B cell (primary cell): ENCODE measurements around the gene SEC24D. TPM values are rescaled to one million over a fixed set of nuclear protein-coding genes. Genes with fewer than 3 reads are reported as not detected.

ENCODE experiments used
- ATAC-seq: fragments of 200-7000 bp; cut with Tn5 transposase; one replicate; pipeline ENCODE4 v1.10.0; 2021; ENCODE audit warnings: low read depth, mild to moderate bottlenecking, moderate number of reproducible peaks, moderate library complexity
- CTCF ChIA-PET: fragments of 350-600 bp; sonication (Branson Sonifier 250); formaldehyde crosslinking; loops from one replicate; lab custom pipeline; 2021; ENCODE audit warnings: antibody characterized with exemption, inconsistent platforms; lab: Charles Lee
- POLR2A ChIA-PET: fragments of 350-600 bp; sonication (Branson Sonifier 250); formaldehyde crosslinking; loops from one replicate; lab custom pipeline; 2021; ENCODE audit warnings: antibody characterized with exemption; lab: Charles Lee
- DNase-seq: peaks from one replicate; pipeline ENCODE4 v3.0.0; 2013
- H2AFZ ChIP-seq: 2 replicates; pipeline ENCODE4 v1.6.1; 2012; ENCODE audit warnings: mild to moderate bottlenecking, low read depth, low read length; ENCODE audit not compliant: insufficient read depth, poor library complexity, severe bottlenecking
- H3K27ac ChIP-seq, 2 donors: 1 replicate in 1 of 2; 2 replicates in 1 of 2; pipeline ENCODE4 v1.5.1; 2012 to 2013; ENCODE audit warnings: low read length in 2 of 2, mild to moderate bottlenecking in 2 of 2, moderate library complexity in 1 of 2
- H3K27me3 ChIP-seq, 4 experiments: fragments of 200-600 bp in 1 of 4; sonication (generic) in 1 of 4; replicated peaks in 1 of 4; 1 replicate in 2 of 4; 2 replicates in 2 of 4; pipeline versions ENCODE4 v1.6.1 to v1.7.0; 2013 to 2016; ENCODE audit warnings: low read length in 3 of 4, mild to moderate bottlenecking in 2 of 4, mixed read lengths in 1 of 4, moderate library complexity in 1 of 4; ENCODE audit not compliant: insufficient read depth in 4 of 4, control insufficient read depth in 3 of 4; ENCODE audit errors: control extremely low read depth in 1 of 4
- H3K36me3 ChIP-seq, 2 experiments: replicated peaks in 1 of 2; 1 replicate in 1 of 2; 2 replicates in 1 of 2; pipeline versions ENCODE4 v1.6.1 to v1.7.1; 2013; ENCODE audit warnings: low read length in 1 of 2; ENCODE audit not compliant: insufficient read depth in 2 of 2, control insufficient read depth in 1 of 2; ENCODE audit errors: control extremely low read depth in 1 of 2, extremely low read depth in 1 of 2
- H3K4me1 ChIP-seq, 2 donors: fragments of 200-600 bp in 1 of 2; sonication (generic) in 1 of 2; 1 replicate in 1 of 2; 2 replicates in 1 of 2; pipeline versions ENCODE4 v1.5.1 to v1.6.1; 2013 to 2017; ENCODE audit warnings: low read length in 2 of 2; ENCODE audit not compliant: control insufficient read depth in 2 of 2, insufficient read depth in 2 of 2
- H3K4me2 ChIP-seq: replicated peaks from 2 replicates; pipeline ENCODE3; 2012; ENCODE audit warnings: mild to moderate bottlenecking, low read depth, low read length; ENCODE audit not compliant: poor library complexity, severe bottlenecking
- H3K4me3 ChIP-seq, 5 experiments: fragments of 200-600 bp in 1 of 5; sonication (generic) in 1 of 5; 1 replicate in 3 of 5; 2 replicates in 2 of 5; pipeline versions ENCODE4 v1.5.1 to v1.7.0; 2011 to 2016; ENCODE audit warnings: low read length in 4 of 5, mild to moderate bottlenecking in 4 of 5, low read depth in 2 of 5, control low read depth in 1 of 5, moderate library complexity in 1 of 5; ENCODE audit not compliant: insufficient read depth in 1 of 5; ENCODE audit errors: control extremely low read depth in 1 of 5, extremely low read depth in 1 of 5
- H3K79me2 ChIP-seq: fragments of 200-600 bp; sonication (generic); one replicate; pipeline ENCODE4 v1.6.0; 2016; ENCODE audit warnings: low read length; ENCODE audit not compliant: control insufficient read depth, insufficient read depth
- H3K9ac ChIP-seq: fragments of 200-600 bp; sonication (generic); 2 replicates; pipeline ENCODE4 v1.6.1; 2017; ENCODE audit warnings: mild to moderate bottlenecking, low read length, moderate library complexity
- H3K9me3 ChIP-seq, 3 donors: one replicate each; pipeline versions ENCODE4 v1.6.1 to v1.7.1; 2013; ENCODE audit warnings: low read length in 2 of 3; ENCODE audit not compliant: control insufficient read depth in 2 of 3, insufficient read depth in 1 of 3; ENCODE audit errors: control extremely low read depth in 1 of 3
- H4K20me1 ChIP-seq: 2 replicates; pipeline ENCODE4 v1.6.0; 2012; ENCODE audit warnings: mild to moderate bottlenecking, low read length; ENCODE audit not compliant: insufficient read depth, control insufficient read depth, poor library complexity, severe bottlenecking
- H3K27ac Mint-ChIP-seq: one replicate; pipeline ENCODE4 v1.8.0; 2021; ENCODE audit warnings: mixed read lengths
- H3K27me3 Mint-ChIP-seq: one replicate; pipeline ENCODE4 v1.8.0; 2021; ENCODE audit warnings: mixed read lengths
- H3K4me1 Mint-ChIP-seq: one replicate; pipeline ENCODE4 v1.8.0; 2021; ENCODE audit warnings: mixed read lengths
- H3K4me3 Mint-ChIP-seq: one replicate; pipeline ENCODE4 v1.8.0; 2021; ENCODE audit warnings: mixed read lengths
- H3K9me3 Mint-ChIP-seq: one replicate; pipeline ENCODE4 v1.8.0; 2022; ENCODE audit warnings: mixed read lengths; ENCODE audit not compliant: insufficient read depth
- CTCF ChIP-seq: fragments of 200-600 bp; IDR thresholded peaks from one replicate; pipeline ENCODE4 v1.8.0; 2022; ENCODE audit warnings: antibody characterized with exemption, mild to moderate bottlenecking
- EZH2 ChIP-seq: IDR thresholded peaks from 2 replicates; pipeline ENCODE4 v1.6.1; 2012; ENCODE audit warnings: borderline replicate concordance, low read depth, mild to moderate bottlenecking, moderate library complexity, low read length; ENCODE audit not compliant: insufficient read depth, poor library complexity, severe bottlenecking
- WGBS: methylation state at CpG from one replicate; pipeline ENCODE4 v1.1.5; 2013; ENCODE audit warnings: missing lambda C conversion rate; ENCODE audit not compliant: insufficient coverage; 5-methylcytosine and 5-hydroxymethylcytosine counted together
- intact Hi-C: fragments of 100-400 bp; cut with micrococcal nuclease; formaldehyde crosslinking; loops from one replicate; pipeline ENCODE4 v1.10.0; 2022
- polyA plus RNA-seq: library from polyadenylated mRNA; depleted of rRNA; stranded (reverse); fragments of >200 nt; gene quantifications from 2 replicates; pipeline ENCODE4 v1.2.3, GENCODE V29; 2012
- total RNA-seq, 2 donors: library from RNA; stranded (reverse); fragments of 120-200 nt in 1 of 2; gene quantifications; 1 replicate in 1 of 2; 2 replicates in 1 of 2; pipeline versions ENCODE4 v1.2.3 to v1.2.4, GENCODE V29; 2013 to 2022

The SEC24D gene
- total and polyA plus RNA-seq, 2 donors (not counting 1 experiment from before 2014, with no cell fraction given) = 7.1 to 15.8 TPM

- Histone ChIP-seq H2AFZ (no peak overlapping the region), H3K4me3 (no peak overlapping the region), H3K9ac (no peak overlapping the region), H3K9me3 (no peaks in the 10 kb centered on the region), H4K20me1 (no peaks in the 10 kb centered on the region), H3K79me2 (peaks cover 9% of the 10 kb centered on the region), H3K27ac (no peak overlapping the region), H3K4me1 (no peaks in the 10 kb centered on the region), H3K27me3 (no peaks in the 10 kb centered on the region), H3K36me3 (peaks cover 0 to 22% of the 10 kb centered on the region in 2 experiments), H3K4me2 (no peak overlapping the region)
- no peak overlapping the region for H3K27ac Mint-ChIP-seq
- intact Hi-C loops = no loop called here
- DNase-seq (no peak), ATAC-seq (no peak)
- WGBS = 100% methylated on average over 1 of the region's 2 CpGs
- TF ChIP-seq CTCF (no peak), EZH2 (no peak)
- H3K9me3 Mint-ChIP-seq = no peaks in the 10 kb centered on the region
- peaks cover 13% of the 10 kb centered on the region for H3K4me1 Mint-ChIP-seq
- ChIA-PET CTCF (no interaction called here), POLR2A (no interaction called here)
- no peak overlapping the region for H3K4me3 Mint-ChIP-seq
- no peaks in the 10 kb centered on the region for H3K27me3 Mint-ChIP-seq
Observed at GRCh38 chr4:118826723-118827444, 9.0 kb downstream of the SEC24D start.

- H3K4me3 Mint-ChIP-seq = no peak overlapping the region
- TF ChIP-seq EZH2 = no peak
- TF ChIP-seq CTCF = no peak
- H3K27ac ChIP-seq = no peak overlapping the region
- no peaks in the 10 kb centered on the region for H3K9me3 ChIP-seq
- peaks cover 0 to 26% of the 10 kb centered on the region in 2 experiments for H3K36me3 ChIP-seq
- H3K27me3 Mint-ChIP-seq = no peaks in the 10 kb centered on the region
- H3K9me3 Mint-ChIP-seq = no peaks in the 10 kb centered on the region
- H3K4me1 Mint-ChIP-seq = peaks cover 13% of the 10 kb centered on the region
- H4K20me1 ChIP-seq = no peaks in the 10 kb centered on the region
- CTCF ChIA-PET = interaction anchor here (1.4 kb wide), 1 partner anchor 54 kb away, joined by 4 read pairs; no protein-coding TSS in a partner anchor
- no peak for ATAC-seq
- no peak overlapping the region for H3K4me2 ChIP-seq
- H3K27ac Mint-ChIP-seq = no peak overlapping the region
- no peak overlapping the region for H3K4me3 ChIP-seq
- H3K9ac ChIP-seq = no peak overlapping the region
- DNase-seq = no peak
- no CpG with 5 or more reads among the region's 3 CpGs for WGBS
- H3K4me1 ChIP-seq = no peaks in the 10 kb centered on the region
- POLR2A ChIA-PET = no interaction called here
- H3K27me3 ChIP-seq = no peaks in the 10 kb centered on the region
- peaks cover 9% of the 10 kb centered on the region for H3K79me2 ChIP-seq
- H2AFZ ChIP-seq = no peak overlapping the region
- intact Hi-C loops = no loop called here
Observed at GRCh38 chr4:118825799-118826198, 10.1 kb downstream of the SEC24D start.
